Measurements from ENCODE around the gene NAA20.

NAA20 gene

GRCh38 chr20:20021835-20022234 is 4.7 kb downstream of the NAA20 start:
- no peak for DNase-seq

GRCh38 chr20:20022498-20022897 is 5.3 kb downstream of the NAA20 start:
- no peak for DNase-seq

- DNase-seq: no peak
These were observed 6.2 kb downstream of the NAA20 start for GRCh38 chr20:20023395-20023794.

GRCh38 chr20:20024942-20025341 is 7.8 kb downstream of the NAA20 start:
- DNase-seq: no peak

- no peak for DNase-seq
These were observed 10.1 kb downstream of the NAA20 start for GRCh38 chr20:20027284-20027683.

- no peak for DNase-seq
These were observed 14.6 kb downstream of the NAA20 start for GRCh38 chr20:20031790-20032189.

GRCh38 chr20:20034486-20034885 is 17.3 kb downstream of the NAA20 start:
- no peak for DNase-seq

GRCh38 chr20:20036756-20037155 is 19.6 kb downstream of the NAA20 start:
- no peak for DNase-seq

- no peak for DNase-seq
These were observed 20.8 kb downstream of the NAA20 start for GRCh38 chr20:20037960-20038359.

GRCh38 chr20:20038586-20038985 is 21.4 kb downstream of the NAA20 start:
- DNase-seq: no peak

GRCh38 chr20:20039752-20040387 is 22.7 kb downstream of the NAA20 start:
- DNase-seq: no peak

- no peak for DNase-seq
These were observed 34.6 kb downstream of the NAA20 start for GRCh38 chr20:20051767-20052073.

GRCh38 chr20:20052074-20052970 is 35.2 kb downstream of the NAA20 start, which contains the start of the genes CFAP61 and CRNKL1:
TSS of gene CFAP61 (plus strand) at chr20:20052532. CDS start at chr20:20056654, 4,122 bp downstream.
TSS of gene CRNKL1 (minus strand) at chr20:20052466. CDS start at chr20:20052342, 124 bp downstream.
- peak; percentile 97 for DNase-seq

GRCh38 chr20:20060234-20060998 is 43.3 kb downstream of the NAA20 start:
- no peak for DNase-seq

GRCh38 chr20:20063941-20064702 is 47.0 kb downstream of the NAA20 start:
- no peak for DNase-seq

- DNase-seq: no peak
These were observed 48.2 kb downstream of the NAA20 start for GRCh38 chr20:20065361-20065760.

- no peak for DNase-seq
These were observed 53.9 kb downstream of the NAA20 start for GRCh38 chr20:20070871-20071726.

GRCh38 chr20:20073801-20074371 is 56.7 kb downstream of the NAA20 start:
- DNase-seq: no peak

GRCh38 chr20:20075032-20075431 is 57.9 kb downstream of the NAA20 start:
- DNase-seq: no peak

GRCh38 chr20:20076297-20077065 is 59.3 kb downstream of the NAA20 start:
- no peak for DNase-seq

GRCh38 chr20:20078041-20078440 is 60.9 kb downstream of the NAA20 start:
- DNase-seq: no peak

Measured in activated gamma-delta T cell treated with Interleukin-2 at 50 U/mL for 16 hours (primary cell).